Neural progenitor cell (in vitro differentiated cells): ENCODE measurements around the gene CD164.

ENCODE experiments used
- EZH2phosphoT487 ChIP-seq: fragments of 200-600 bp; sonication (generic); IDR thresholded peaks from 2 replicates; pipeline ENCODE4 v1.6.1; 2017; ENCODE audit warnings: antibody characterized with exemption
- TF ChIP-seq, protein P1 (sequence below): fragments of 200-600 bp; sonication (generic); IDR thresholded peaks from 2 replicates; pipeline ENCODE4 v1.5.1; 2017; ENCODE audit warnings: antibody characterized with exemption, mild to moderate bottlenecking

- TF ChIP-seq, protein P1, sequence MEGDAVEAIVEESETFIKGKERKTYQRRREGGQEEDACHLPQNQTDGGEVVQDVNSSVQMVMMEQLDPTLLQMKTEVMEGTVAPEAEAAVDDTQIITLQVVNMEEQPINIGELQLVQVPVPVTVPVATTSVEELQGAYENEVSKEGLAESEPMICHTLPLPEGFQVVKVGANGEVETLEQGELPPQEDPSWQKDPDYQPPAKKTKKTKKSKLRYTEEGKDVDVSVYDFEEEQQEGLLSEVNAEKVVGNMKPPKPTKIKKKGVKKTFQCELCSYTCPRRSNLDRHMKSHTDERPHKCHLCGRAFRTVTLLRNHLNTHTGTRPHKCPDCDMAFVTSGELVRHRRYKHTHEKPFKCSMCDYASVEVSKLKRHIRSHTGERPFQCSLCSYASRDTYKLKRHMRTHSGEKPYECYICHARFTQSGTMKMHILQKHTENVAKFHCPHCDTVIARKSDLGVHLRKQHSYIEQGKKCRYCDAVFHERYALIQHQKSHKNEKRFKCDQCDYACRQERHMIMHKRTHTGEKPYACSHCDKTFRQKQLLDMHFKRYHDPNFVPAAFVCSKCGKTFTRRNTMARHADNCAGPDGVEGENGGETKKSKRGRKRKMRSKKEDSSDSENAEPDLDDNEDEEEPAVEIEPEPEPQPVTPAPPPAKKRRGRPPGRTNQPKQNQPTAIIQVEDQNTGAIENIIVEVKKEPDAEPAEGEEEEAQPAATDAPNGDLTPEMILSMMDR, result no peak
- TF ChIP-seq EZH2phosphoT487, result no peak
Measured at GRCh38 chr6:109362102-109362884, 20.0 kb downstream of the CD164 start.
